ENCODE measurements around the gene PDLIM7.

DNA sequence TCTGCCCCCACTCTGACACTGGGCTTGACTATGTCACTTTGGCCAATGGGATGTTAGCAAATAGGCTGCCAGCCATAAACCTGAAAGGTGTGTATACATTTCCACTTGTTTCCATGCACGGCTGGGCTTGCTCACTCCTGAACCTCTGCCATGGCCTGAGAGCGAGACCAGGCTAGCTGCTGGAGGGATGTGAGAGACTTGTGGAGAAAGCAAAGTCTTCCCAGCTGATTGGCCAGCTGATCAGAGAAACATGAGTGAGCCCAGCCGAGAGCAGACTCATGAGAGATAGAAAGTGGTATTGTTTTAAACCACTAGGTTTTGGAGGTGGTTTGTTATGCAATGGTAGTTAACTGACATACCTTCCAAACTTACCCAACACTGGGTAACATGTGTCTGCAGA, 43.0 kb upstream of the PDLIM7 start:
- TF ChIP-seq CTCF (IDR thresholded peaks at IDR 0.05), result no peak
- no peak for TF ChIP-seq EP300 (IDR thresholded peaks at IDR 0.05)
